Gastrocnemius medialis (tissue), 4 donors: ENCODE results near the gene SEMA6D. TPM values are rescaled to one million over a fixed set of nuclear protein-coding genes. Genes with fewer than 3 reads are reported as not detected.

ENCODE experiments used
- ATAC-seq, 2 donors: fragments of 150-250 bp; one replicate each; pipeline ENCODE4 v1.9.1; 2016
- DNase-seq, 2 donors: peaks; one replicate each; pipeline ENCODE4 v3.0.0-alpha.2; 2019
- H3K27ac ChIP-seq, 4 donors: fragments of 200-600 bp; sonication (generic); 1 replicate in 1 of 4; 2 replicates in 3 of 4; pipeline ENCODE4 v1.5.1; 2016 to 2018; ENCODE audit warnings: mild to moderate bottlenecking in 2 of 4, moderate library complexity in 1 of 4
- H3K27me3 ChIP-seq, 3 donors: fragments of 200-600 bp; sonication (generic) in 2 of 3; 1 replicate in 1 of 3; 2 replicates in 2 of 3; pipeline versions ENCODE4 v1.5.1 to v1.6.0; 2016 to 2019; ENCODE audit warnings: mild to moderate bottlenecking in 1 of 3, moderate library complexity in 1 of 3
- H3K36me3 ChIP-seq, 2 donors: fragments of 200-600 bp; sonication (generic) in 1 of 2; one replicate each; pipeline ENCODE4 v1.5.1; 2017 to 2018
- H3K4me1 ChIP-seq, 2 donors: fragments of 200-600 bp; sonication (generic) in 1 of 2; one replicate each; pipeline ENCODE4 v1.5.1; 2016 to 2017; ENCODE audit warnings: mild to moderate bottlenecking in 2 of 2
- H3K4me3 ChIP-seq, 4 donors: fragments of 200-600 bp; sonication (generic) in 3 of 4; 1 replicate in 1 of 4; 2 replicates in 3 of 4; pipeline ENCODE4 v1.5.1; 2016 to 2019; ENCODE audit warnings: mild to moderate bottlenecking in 2 of 4
- H3K9me3 ChIP-seq, 3 donors: fragments of 200-600 bp; sonication (generic) in 2 of 3; 1 replicate in 1 of 3; 2 replicates in 2 of 3; pipeline ENCODE4 v1.5.1; 2016 to 2019
- CTCF ChIP-seq, 5 experiments: fragments of 450-650 bp in 3 of 5; fragments of 200-600 bp in 2 of 5; sonication (generic) in 2 of 5; IDR thresholded peaks in 4 of 5; conservative IDR thresholded peaks in 1 of 5; 1 replicate in 4 of 5; 2 replicates in 1 of 5; pipeline ENCODE4 v1.5.1; 2016 to 2019; ENCODE audit warnings: antibody characterized with exemption in 5 of 5, mild to moderate bottlenecking in 3 of 5, moderate library complexity in 3 of 5
- POLR2A ChIP-seq, 2 donors: fragments of 450-650 bp; IDR thresholded peaks; one replicate each; pipeline ENCODE4 v1.6.1; 2017; ENCODE audit warnings: antibody characterized with exemption in 2 of 2, mild to moderate bottlenecking in 2 of 2, moderate library complexity in 2 of 2
- in situ Hi-C, 4 donors: fragments of 200-750 bp; cut with MboI; loops; one replicate each; pipeline versions ENCODE4 v1.15.0 to v1.8.0; 2017; ENCODE audit warnings: low sequenced_read_pairs in 4 of 4
- intact Hi-C: fragments of 100-400 bp; cut with DNase I; formaldehyde crosslinking; loops from one replicate; pipeline ENCODE4 v1.15.1; 2023; ENCODE audit warnings: low total_unique reads
- total RNA-seq, 4 donors: library from RNA; depleted of rRNA; stranded (reverse); fragments of >200 nt; gene quantifications; one replicate each; pipeline versions ENCODE4 v1.1.0 to v1.2.3, GENCODE V29; 2016

SEMA6D gene
- total RNA-seq, 4 donors from 2014 or later, result 0.97 to 5.9 (median 2.7) TPM

DNA sequence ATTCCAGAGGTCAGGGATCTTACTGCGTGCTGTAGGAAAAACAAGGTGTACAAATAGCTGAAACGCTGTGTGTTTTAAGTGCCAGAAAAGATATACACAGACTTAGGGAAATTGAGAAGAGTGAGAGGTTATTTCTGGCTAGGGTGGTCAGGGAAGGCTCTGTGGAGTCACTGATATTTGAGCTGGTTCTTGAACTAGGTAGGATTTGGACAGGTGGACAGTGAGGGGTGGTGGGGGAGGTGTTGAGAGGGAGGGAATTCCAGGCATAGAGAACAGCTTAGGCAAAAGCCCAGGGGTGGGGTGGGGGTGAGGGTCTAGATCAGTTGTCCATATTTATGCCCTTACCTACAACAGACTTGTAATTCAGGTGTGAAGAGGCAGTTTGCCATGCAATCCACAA, 7.0 kb downstream of the SEMA6D start:
- Histone ChIP-seq H3K36me3 (no peaks in the 10 kb centered on the region), H3K9me3 (no peaks in the 10 kb centered on the region), H3K4me3 (no peak overlapping the region), H3K27me3 (no peaks in the 10 kb centered on the region), H3K27ac (peak overlapping the region; percentile 88 to 96 (median 94)), H3K4me1 (peaks cover 75 to 92% of the 10 kb centered on the region in 2 donors)
- TF ChIP-seq POLR2A (IDR thresholded peaks at IDR 0.05) (no peak), CTCF (IDR thresholded peaks at IDR 0.05 in 4 of 5, conservative IDR thresholded peaks at IDR 0.05 in 1 of 5) (no peak)
- no peak for ATAC-seq
- intact Hi-C loops, result no loop called here
- no peak for DNase-seq
- in situ Hi-C loops, result loop anchor here in 3 of 4 donors (25.0 kb wide), 2 partner anchors 263 to 537 kb away; no protein-coding TSS in a partner anchor

DNA sequence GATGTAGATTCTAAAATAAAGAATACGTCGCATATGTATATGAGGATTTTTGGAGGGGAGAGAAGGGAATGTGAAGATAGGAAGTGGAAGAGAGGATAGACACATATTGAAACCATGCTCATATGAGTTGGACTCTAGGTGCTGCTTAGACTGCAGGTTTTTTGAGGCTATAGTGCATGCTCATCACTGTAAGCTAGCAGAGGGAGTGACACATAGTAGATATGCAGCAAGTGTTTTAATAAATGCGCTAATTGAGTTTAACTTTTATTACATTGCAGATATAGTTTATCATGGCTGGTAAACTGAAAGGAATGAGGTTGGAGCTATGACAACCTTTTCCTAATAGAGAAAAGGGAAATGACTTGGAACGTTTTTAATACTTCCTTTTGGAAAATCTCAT, 7.7 kb downstream of the SEMA6D start:
- Histone ChIP-seq H3K4me3 (peak overlapping the region in 1 of 4 donors; percentile 12), H3K27ac (peak overlapping the region; percentile 88 to 96 (median 94)), H3K4me1 (peaks cover 73 to 86% of the 10 kb centered on the region in 2 donors), H3K27me3 (no peaks in the 10 kb centered on the region), H3K36me3 (no peaks in the 10 kb centered on the region), H3K9me3 (no peaks in the 10 kb centered on the region)
- no peak for DNase-seq
- ATAC-seq, result peak in 1 of 2 donors; percentile 32
- intact Hi-C loops, result no loop called here
- TF ChIP-seq CTCF (IDR thresholded peaks at IDR 0.05 in 4 of 5, conservative IDR thresholded peaks at IDR 0.05 in 1 of 5), result no peak
- TF ChIP-seq POLR2A (IDR thresholded peaks at IDR 0.05), result no peak
- in situ Hi-C loops, result no loop called here

DNA sequence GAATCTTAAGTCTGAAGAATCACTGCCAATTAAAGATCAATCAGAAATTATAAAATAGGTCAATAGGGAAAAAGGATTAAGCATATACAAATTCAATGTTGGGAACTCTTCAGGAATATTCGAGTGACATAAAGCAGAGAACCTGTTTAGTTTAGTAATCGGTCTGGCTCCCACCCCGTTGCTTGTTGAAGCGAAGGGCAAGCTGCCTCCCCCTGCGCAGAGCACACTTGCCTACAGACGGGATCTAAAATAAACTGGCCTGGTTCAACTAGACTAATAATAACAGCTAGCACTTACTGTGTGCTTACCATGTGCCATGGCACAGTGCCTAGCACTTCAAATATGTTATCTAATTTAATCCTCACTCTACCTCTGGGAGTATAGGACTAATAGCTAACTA, 8.6 kb downstream of the SEMA6D start:
- Histone ChIP-seq H3K36me3 (no peaks in the 10 kb centered on the region), H3K27me3 (no peaks in the 10 kb centered on the region), H3K4me3 (peak overlapping the region in 2 of 4 donors; percentile 5 to 30), H3K9me3 (no peaks in the 10 kb centered on the region), H3K4me1 (peaks cover 73 to 80% of the 10 kb centered on the region in 2 donors), H3K27ac (peak overlapping the region; percentile 88 to 96 (median 94))
- ATAC-seq (peak; percentile 85 to 93), DNase-seq (peak; percentile 69 to 71)
- TF ChIP-seq CTCF (IDR thresholded peaks at IDR 0.05 in 4 of 5, conservative IDR thresholded peaks at IDR 0.05 in 1 of 5) (no peak), POLR2A (IDR thresholded peaks at IDR 0.05) (peak; percentile 10 to 66)
- in situ Hi-C loops, result no loop called here
- intact Hi-C loops, result no loop called here

- Histone ChIP-seq H3K27ac (peak overlapping the region; percentile 88 to 96 (median 94)), H3K36me3 (no peaks in the 10 kb centered on the region), H3K27me3 (no peaks in the 10 kb centered on the region), H3K4me1 (peaks cover 73 to 80% of the 10 kb centered on the region in 2 donors), H3K9me3 (no peaks in the 10 kb centered on the region), H3K4me3 (peak overlapping the region in 2 of 4 donors; percentile 5 to 30)
- in situ Hi-C loops, result no loop called here
- no peak for DNase-seq
- TF ChIP-seq CTCF (IDR thresholded peaks at IDR 0.05 in 4 of 5, conservative IDR thresholded peaks at IDR 0.05 in 1 of 5) (no peak), POLR2A (IDR thresholded peaks at IDR 0.05) (no peak)
- peak; percentile 67 to 71 for ATAC-seq
- intact Hi-C loops, result no loop called here
These were observed 9.1 kb downstream of the SEMA6D start for GRCh38 chr15:47726399-47726823.

DNA sequence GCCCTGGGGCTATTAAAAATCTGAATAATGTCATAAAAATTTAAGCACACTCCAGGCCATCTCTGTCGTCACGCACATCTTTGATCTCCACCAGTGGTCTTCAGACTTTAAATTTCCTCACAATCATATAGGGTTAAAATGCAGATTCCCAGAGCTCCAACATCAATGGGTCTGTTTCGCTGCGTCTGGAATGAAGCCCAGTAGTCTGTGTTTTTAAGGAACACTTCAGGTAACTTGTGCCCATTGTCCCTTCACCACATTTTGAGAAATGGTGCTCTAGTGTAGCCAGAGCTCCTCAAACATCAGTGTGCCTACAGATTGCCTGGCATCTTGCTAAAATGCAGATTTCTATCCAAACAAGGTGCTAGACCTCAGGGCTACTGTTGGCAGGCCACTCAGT, 9.8 kb downstream of the SEMA6D start:
- intact Hi-C loops (no loop called here), in situ Hi-C loops (no loop called here)
- Histone ChIP-seq H3K9me3 (no peaks in the 10 kb centered on the region), H3K4me3 (peak overlapping the region in 1 of 4 donors; percentile 30), H3K36me3 (no peaks in the 10 kb centered on the region), H3K27ac (peak overlapping the region; percentile 88 to 96 (median 94)), H3K4me1 (peaks cover 72 to 79% of the 10 kb centered on the region in 2 donors), H3K27me3 (no peaks in the 10 kb centered on the region)
- TF ChIP-seq CTCF (IDR thresholded peaks at IDR 0.05 in 4 of 5, conservative IDR thresholded peaks at IDR 0.05 in 1 of 5), result no peak
- no peak for TF ChIP-seq POLR2A (IDR thresholded peaks at IDR 0.05)
- DNase-seq (no peak), ATAC-seq (no peak)
